ENCODE results near the gene TRAPPC10. TPM values are rescaled to one million over a fixed set of nuclear protein-coding genes. Genes with fewer than 3 reads are reported as not detected.

Gene TRAPPC10
- total RNA-seq, 2 experiments from 2014 or later = 37.1 to 38.6 TPM

DNA sequence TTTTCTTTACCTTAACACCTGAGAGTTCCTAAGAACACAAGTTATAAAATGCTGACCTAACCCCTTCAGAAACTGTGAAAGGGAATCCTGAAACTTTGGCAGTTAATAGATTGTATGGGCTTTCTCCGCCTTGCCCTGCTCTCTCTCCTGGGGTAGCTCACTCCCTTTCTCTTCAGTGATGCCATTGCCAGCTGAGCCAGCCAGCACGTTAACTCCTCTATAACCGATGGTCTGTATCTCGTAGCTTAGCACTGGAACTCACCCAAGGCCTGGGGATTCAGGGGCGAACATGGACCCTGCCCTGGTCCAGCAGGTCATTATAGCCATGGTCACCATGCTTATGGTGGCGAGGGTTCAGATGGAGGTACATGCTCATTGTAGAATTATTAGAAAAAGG is 40.7 kb downstream of the TRAPPC10 start:
- H3K27ac Mint-ChIP-seq = peak overlapping the region; percentile 6
- H3K36me3 Mint-ChIP-seq (ENCODE audit: low read depth) = peaks cover 20% of the 10 kb centered on the region
- H3K4me3 Mint-ChIP-seq = no peak overlapping the region
- intact Hi-C loops (cut with micrococcal nuclease) = no loop called here
- H3K27me3 Mint-ChIP-seq (ENCODE audit: low read depth) = no peaks in the 10 kb centered on the region
- H3K4me1 Mint-ChIP-seq (ENCODE audit: low read depth) = peaks cover 11% of the 10 kb centered on the region
- CTCF ChIA-PET = interaction anchor here (1.5 kb wide), 1 partner anchor 11 kb away, joined by 3 read pairs; no protein-coding TSS in a partner anchor
- DNase-seq = no peak
- no peaks in the 10 kb centered on the region for H3K9me3 Mint-ChIP-seq

DNA sequence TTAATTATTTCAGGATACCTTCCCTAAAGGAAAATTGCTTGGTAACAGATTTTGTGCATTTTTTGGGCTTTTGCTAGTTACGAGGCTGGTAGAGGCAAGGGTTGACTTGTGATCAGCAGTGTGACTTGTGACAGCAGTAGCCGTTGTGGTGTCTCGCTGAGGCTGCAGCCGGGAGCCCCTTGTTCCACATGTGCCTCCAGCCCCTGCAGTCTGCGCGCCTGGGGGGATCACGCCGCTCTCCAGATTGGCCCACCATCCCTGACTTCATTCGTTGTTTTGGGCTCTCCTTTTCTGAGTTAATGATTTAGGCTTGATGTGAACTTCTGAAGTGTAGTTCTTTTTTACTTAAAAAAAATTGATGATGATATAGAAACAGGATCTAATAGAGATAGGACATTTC is 41.5 kb downstream of the TRAPPC10 start:
- no peak for DNase-seq
- peaks cover 25% of the 10 kb centered on the region for H3K36me3 Mint-ChIP-seq (ENCODE audit: low read depth)
- intact Hi-C loops (cut with micrococcal nuclease) = no loop called here
- H3K4me1 Mint-ChIP-seq (ENCODE audit: low read depth) = peaks cover 18% of the 10 kb centered on the region
- no peak overlapping the region for H3K27ac Mint-ChIP-seq
- H3K4me3 Mint-ChIP-seq = no peak overlapping the region
- CTCF ChIA-PET = no interaction called here
- no peaks in the 10 kb centered on the region for H3K9me3 Mint-ChIP-seq
- no peaks in the 10 kb centered on the region for H3K27me3 Mint-ChIP-seq (ENCODE audit: low read depth)

DNA sequence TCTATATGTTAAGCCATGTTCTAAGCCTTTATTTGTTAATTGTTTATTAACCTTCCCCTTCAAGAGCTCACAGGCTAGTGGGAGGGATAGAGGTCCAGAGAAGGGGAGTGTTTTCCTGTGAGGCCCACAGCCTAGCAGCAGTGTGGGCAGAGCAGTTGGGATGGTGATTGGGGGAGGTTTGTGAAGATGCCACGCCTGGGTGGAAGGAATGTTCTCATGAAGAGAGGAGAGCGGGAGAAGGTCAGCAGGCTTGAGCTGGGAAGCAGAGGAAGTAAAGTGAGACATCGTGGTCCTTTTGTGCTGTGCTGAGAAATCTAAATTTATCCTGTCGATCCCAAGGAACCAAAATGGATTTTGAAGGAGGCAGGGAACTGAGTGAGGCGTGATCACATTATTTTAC is 42.6 kb downstream of the TRAPPC10 start:
- CTCF ChIA-PET = interaction anchor here (0.8 kb wide), 1 partner anchor 15 kb away, joined by 3 read pairs; no protein-coding TSS in a partner anchor
- H3K27ac Mint-ChIP-seq = no peak overlapping the region
- no peak for DNase-seq
- H3K4me1 Mint-ChIP-seq (ENCODE audit: low read depth) = peaks cover 16% of the 10 kb centered on the region
- H3K36me3 Mint-ChIP-seq (ENCODE audit: low read depth) = peaks cover 28% of the 10 kb centered on the region
- H3K27me3 Mint-ChIP-seq (ENCODE audit: low read depth) = no peaks in the 10 kb centered on the region
- no peak overlapping the region for H3K4me3 Mint-ChIP-seq
- H3K9me3 Mint-ChIP-seq = no peaks in the 10 kb centered on the region
- intact Hi-C loops (cut with micrococcal nuclease) = no loop called here

DNA sequence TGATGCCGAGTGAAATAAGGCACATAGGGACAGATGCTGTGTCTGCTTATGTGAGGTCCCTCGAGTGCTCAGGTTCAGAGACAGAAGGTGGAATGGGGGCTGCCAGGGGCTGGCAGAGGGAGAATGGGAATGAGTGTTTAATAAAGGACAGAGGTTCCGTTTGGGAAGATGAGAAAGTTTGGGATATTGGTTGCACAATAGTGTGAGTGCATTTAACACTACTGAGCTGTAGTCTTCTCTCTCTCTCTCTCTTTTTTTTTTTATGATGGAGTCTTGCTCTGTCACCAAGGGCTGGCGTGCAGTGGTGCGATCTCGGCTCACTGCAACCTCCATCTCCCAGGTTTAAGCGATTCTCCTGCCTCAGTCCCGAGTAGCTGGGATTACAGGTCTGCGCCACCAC is 44.9 kb downstream of the TRAPPC10 start:
- intact Hi-C loops (cut with micrococcal nuclease) = no loop called here
- DNase-seq = no peak
- no peak overlapping the region for H3K4me3 Mint-ChIP-seq
- CTCF ChIA-PET = no interaction called here
- peaks cover 16% of the 10 kb centered on the region for H3K4me1 Mint-ChIP-seq (ENCODE audit: low read depth)
- H3K27me3 Mint-ChIP-seq (ENCODE audit: low read depth) = no peaks in the 10 kb centered on the region
- peaks cover 30% of the 10 kb centered on the region for H3K36me3 Mint-ChIP-seq (ENCODE audit: low read depth)
- H3K27ac Mint-ChIP-seq = peak overlapping the region; percentile 74
- H3K9me3 Mint-ChIP-seq = no peaks in the 10 kb centered on the region

DNA sequence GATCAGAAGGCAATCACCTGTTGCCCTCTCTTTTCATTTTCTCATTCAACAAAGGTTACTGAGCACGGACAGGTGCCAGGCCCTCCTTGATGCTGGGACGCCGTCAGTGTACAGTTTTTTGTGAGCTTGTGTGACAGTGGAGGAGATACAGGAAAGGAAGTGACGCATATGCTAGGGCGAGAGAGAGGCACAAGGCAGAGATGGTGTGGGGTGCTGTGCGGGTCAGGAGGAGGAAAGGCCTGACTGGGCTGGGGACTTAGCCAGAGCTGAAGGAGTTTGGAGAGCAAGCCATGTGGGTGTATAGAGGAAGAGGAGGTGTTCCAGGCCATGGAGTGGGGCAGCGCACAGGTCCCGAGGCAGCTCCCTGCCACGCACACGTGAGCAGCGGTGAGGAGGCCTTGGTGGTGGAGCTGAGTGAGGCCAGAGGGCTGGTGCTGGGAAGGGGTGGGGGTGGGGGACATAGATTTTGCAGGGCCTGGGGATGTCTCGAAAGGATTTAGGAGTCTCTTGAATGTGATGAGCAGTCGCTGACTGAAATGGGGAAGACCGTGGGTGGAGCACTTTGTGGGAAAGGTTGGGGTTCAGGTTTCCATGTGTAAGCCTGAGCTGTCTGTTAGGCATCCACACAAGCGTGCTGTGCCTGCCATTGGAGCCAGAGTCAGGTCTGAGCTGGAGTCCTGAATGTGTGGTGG is 46.0 kb downstream of the TRAPPC10 start:
- no peaks in the 10 kb centered on the region for H3K9me3 Mint-ChIP-seq
- intact Hi-C loops (cut with micrococcal nuclease) = no loop called here
- H3K36me3 Mint-ChIP-seq (ENCODE audit: low read depth) = peaks cover 30% of the 10 kb centered on the region
- H3K27me3 Mint-ChIP-seq (ENCODE audit: low read depth) = no peaks in the 10 kb centered on the region
- CTCF ChIA-PET = interaction anchor here (0.7 kb wide), 1 partner anchor 202 kb away, joined by 3 read pairs; no protein-coding TSS in a partner anchor
- peak overlapping the region; percentile 46 for H3K4me3 Mint-ChIP-seq
- peak overlapping the region; percentile 79 for H3K27ac Mint-ChIP-seq
- peaks cover 18% of the 10 kb centered on the region for H3K4me1 Mint-ChIP-seq (ENCODE audit: low read depth)
- peak; percentile 31 for DNase-seq

DNA sequence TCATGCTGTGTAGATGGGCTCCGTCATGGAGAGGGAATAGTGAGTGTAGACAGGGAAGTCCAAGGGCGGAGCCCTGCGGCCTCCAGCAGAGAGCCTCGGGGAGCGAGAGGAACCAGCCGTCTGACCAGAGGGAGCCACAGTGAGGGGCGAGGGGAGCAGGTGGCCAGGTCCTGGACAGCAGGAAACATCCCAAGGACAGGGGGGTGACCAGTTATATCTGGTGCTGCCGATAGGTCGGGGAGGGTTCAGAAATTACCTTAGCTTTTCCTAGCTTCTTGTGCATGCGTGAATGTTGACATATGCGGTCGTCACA is 46.5 kb downstream of the TRAPPC10 start:
- CTCF ChIA-PET = interaction anchor here (0.7 kb wide), 1 partner anchor 201 kb away, joined by 3 read pairs; no protein-coding TSS in a partner anchor
- H3K27me3 Mint-ChIP-seq (ENCODE audit: low read depth) = no peaks in the 10 kb centered on the region
- DNase-seq = no peak
- no peak overlapping the region for H3K4me3 Mint-ChIP-seq
- intact Hi-C loops (cut with micrococcal nuclease) = no loop called here
- peaks cover 31% of the 10 kb centered on the region for H3K36me3 Mint-ChIP-seq (ENCODE audit: low read depth)
- H3K27ac Mint-ChIP-seq = peak overlapping the region; percentile 79
- no peaks in the 10 kb centered on the region for H3K9me3 Mint-ChIP-seq
- peaks cover 18% of the 10 kb centered on the region for H3K4me1 Mint-ChIP-seq (ENCODE audit: low read depth)

DNA sequence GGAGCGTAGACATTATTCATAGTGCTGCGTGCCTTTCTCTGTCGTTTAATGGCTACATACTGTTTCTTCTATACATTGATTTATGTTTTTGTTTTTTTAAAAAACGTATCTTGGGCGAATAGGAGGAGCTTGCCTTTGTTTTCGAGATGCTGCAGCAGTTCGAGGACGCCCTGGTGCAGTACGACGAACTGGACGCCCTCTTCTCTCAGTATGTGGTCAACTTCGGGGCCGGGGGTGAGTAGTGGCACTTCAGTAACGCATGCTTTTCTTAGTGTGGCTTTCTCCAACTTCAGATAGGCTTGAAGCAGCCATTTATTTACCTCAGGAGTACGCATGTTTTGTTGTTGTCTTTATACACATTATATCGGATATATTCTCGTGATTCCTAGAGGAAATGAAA is 46.9 kb downstream of the TRAPPC10 start:
- peaks cover 34% of the 10 kb centered on the region for H3K36me3 Mint-ChIP-seq (ENCODE audit: low read depth)
- peaks cover 20% of the 10 kb centered on the region for H3K4me1 Mint-ChIP-seq (ENCODE audit: low read depth)
- H3K27me3 Mint-ChIP-seq (ENCODE audit: low read depth) = no peaks in the 10 kb centered on the region
- CTCF ChIA-PET = no interaction called here
- no peaks in the 10 kb centered on the region for H3K9me3 Mint-ChIP-seq
- intact Hi-C loops (cut with micrococcal nuclease) = no loop called here
- H3K27ac Mint-ChIP-seq = no peak overlapping the region
- H3K4me3 Mint-ChIP-seq = no peak overlapping the region
- no peak for DNase-seq

DNA sequence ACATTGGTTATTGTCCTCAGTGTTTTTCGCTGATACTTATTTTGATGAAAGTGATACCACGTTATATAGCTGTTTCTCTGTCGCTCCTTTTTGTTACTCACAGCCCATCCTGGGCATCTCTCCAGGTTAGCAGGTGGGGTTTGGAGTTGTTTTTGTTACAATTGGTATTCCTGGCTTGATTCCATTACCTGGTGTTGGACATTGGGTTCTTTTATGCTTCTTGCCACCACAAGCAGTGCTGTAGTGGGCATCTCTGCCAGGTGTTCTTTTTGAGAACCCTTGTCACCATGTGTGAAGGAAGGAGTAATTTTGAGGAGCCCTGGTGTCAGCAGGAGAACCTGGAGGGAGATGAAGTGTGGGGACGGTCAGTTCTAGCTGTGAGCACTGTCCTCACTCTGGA is 47.6 kb downstream of the TRAPPC10 start:
- Mint-ChIP-seq H3K4me3 (no peak overlapping the region), H3K9me3 (no peaks in the 10 kb centered on the region), H3K4me1 (ENCODE audit: low read depth) (peaks cover 26% of the 10 kb centered on the region), H3K36me3 (ENCODE audit: low read depth) (peaks cover 31% of the 10 kb centered on the region), H3K27me3 (ENCODE audit: low read depth) (no peaks in the 10 kb centered on the region), H3K27ac (no peak overlapping the region)
- intact Hi-C loops (cut with micrococcal nuclease) = no loop called here
- CTCF ChIA-PET = no interaction called here
- no peak for DNase-seq

DNA sequence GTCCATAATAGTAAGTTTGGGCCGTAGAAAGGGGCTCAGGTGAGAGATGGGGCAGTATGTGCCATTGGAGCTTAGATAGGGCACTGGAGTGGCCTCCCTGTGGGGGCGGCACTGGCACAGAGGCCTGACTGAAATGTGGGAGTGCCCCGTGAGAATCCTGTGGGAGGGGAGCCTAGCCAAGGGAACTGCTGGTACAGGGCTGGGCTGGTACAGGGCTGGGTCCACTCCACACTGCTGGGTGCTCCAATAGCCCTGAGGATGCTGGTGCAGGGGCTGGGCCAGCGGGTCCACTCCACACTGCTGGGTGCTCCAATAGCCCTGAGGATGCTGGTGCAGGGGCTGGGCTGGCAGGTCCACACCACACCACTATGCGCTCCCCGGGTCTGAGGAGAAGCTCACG is 50.3 kb downstream of the TRAPPC10 start:
- Mint-ChIP-seq H3K9me3 (no peaks in the 10 kb centered on the region), H3K4me3 (no peak overlapping the region), H3K27me3 (ENCODE audit: low read depth) (no peaks in the 10 kb centered on the region), H3K27ac (no peak overlapping the region), H3K4me1 (ENCODE audit: low read depth) (peaks cover 46% of the 10 kb centered on the region), H3K36me3 (ENCODE audit: low read depth) (peaks cover 33% of the 10 kb centered on the region)
- CTCF ChIA-PET = no interaction called here
- intact Hi-C loops (cut with micrococcal nuclease) = no loop called here
- DNase-seq = no peak

DNA sequence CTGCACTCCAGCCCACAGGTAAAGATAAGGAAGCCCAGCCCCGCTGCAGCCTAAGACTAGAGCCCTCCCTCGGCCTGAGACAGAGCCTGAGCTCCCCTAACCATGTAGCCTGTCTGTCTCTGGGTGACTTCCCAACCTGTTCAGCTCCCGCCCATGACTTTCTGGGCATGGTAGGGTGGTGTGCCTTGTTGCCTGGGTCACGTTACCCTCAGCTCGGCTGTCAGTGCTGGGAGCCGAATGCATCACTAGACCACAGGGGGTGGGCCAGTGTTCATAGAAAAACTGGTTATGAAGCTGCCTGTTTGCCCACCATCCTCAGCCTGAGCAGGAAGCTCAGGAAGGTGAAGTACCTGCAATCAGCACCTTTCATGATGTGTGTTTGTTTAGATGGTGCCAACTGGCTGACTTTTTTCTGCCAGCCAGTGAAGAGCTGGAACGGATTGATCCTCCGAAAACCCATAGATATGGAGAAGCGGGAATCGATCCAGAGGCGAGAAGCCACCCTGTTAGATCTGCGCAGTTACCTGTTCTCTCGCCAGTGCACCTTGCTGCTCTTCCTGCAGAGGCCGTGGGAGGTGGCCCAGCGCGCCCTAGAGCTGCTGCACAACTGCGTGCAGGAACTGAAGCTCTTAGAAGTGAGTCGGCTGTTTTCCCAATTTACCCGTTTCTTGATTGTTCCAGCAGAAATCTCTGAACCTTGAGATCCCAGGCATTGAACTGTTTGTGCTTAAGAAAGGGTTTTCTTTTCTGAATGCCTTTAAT is 51.2 kb downstream of the TRAPPC10 start:
- intact Hi-C loops (cut with micrococcal nuclease) = no loop called here

DNA sequence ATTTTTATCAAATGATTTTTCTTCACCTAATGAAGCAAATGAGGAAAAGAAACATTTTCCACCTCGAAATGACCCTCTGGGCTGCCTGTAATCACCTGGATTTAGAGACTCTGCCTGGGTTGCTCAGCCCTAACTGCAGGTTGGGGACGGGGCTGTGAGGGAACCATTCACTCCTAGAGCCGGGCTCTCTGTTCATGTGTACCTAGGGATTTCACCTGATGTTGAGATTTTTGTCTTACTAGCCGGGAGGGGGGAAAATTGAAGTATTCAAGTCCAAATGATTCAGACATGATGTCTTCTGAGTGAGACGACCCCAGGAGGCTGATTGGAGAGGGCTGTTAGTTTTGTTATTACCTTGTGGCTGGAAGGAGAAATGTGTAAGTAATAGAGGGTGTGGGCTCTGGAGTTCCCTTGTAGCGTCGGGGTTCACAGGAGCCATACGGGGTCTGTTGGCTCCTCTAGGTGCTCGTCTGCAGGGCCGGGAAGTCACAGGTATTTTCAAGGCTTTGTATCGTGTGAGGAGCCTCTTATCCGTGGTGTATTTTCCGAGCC is 52.8 kb downstream of the TRAPPC10 start:
- Mint-ChIP-seq H3K36me3 (ENCODE audit: low read depth) (peaks cover 23% of the 10 kb centered on the region), H3K27me3 (ENCODE audit: low read depth) (no peaks in the 10 kb centered on the region), H3K9me3 (no peaks in the 10 kb centered on the region), H3K4me1 (ENCODE audit: low read depth) (peaks cover 32% of the 10 kb centered on the region), H3K27ac (peak overlapping the region; percentile 94), H3K4me3 (peak overlapping the region; percentile 64)
- peak; percentile 49 for DNase-seq
- intact Hi-C loops (cut with micrococcal nuclease) = loop anchor here (1.0 to 2.0 kb wide), 4 partner anchors 18 to 52 kb away; no protein-coding TSS in a partner anchor
- CTCF ChIA-PET = interaction anchor here (1.6 kb wide), 1 partner anchor 19 kb away, joined by 3 read pairs; no protein-coding TSS in a partner anchor

More for the DNA sequence above, 51.2 kb downstream of the TRAPPC10 start:
- Mint-ChIP-seq H3K27ac (peak overlapping the region; percentile 72), H3K4me1 (ENCODE audit: low read depth) (peaks cover 39% of the 10 kb centered on the region), H3K4me3 (no peak overlapping the region), H3K27me3 (ENCODE audit: low read depth) (no peaks in the 10 kb centered on the region), H3K9me3 (no peaks in the 10 kb centered on the region), H3K36me3 (ENCODE audit: low read depth) (peaks cover 31% of the 10 kb centered on the region)
- CTCF ChIA-PET = interaction anchor here (1.0 to 1.1 kb wide), 2 partner anchors 11 to 21 kb away, joined by 3 read pairs; no protein-coding TSS in a partner anchor
- DNase-seq = no peak

DNA sequence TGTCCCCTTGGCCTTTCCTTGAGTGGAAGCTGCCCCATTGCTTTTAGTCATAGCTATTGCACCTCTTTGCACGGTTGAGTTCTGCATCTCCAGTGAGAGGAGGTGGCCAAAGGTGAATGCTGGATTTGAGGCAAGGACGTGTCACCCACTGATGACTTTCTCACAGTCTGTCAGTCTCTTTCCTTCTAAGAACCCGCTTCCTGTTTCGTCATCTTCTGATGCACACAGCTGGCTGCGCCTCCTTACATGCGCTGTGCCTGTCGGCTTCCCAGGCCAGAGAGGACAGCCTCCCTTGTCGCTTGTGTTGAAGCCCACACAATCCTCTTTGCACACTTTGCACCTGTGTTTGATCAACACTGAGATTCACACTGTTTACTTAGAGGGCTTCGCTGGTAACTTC is 53.3 kb downstream of the TRAPPC10 start:
- no peaks in the 10 kb centered on the region for H3K27me3 Mint-ChIP-seq (ENCODE audit: low read depth)
- H3K9me3 Mint-ChIP-seq = no peaks in the 10 kb centered on the region
- intact Hi-C loops (cut with micrococcal nuclease) = loop anchor here (1.0 to 2.0 kb wide), 4 partner anchors 17 to 52 kb away; no protein-coding TSS in a partner anchor
- DNase-seq = peak; percentile 82
- peak overlapping the region; percentile 64 for H3K4me3 Mint-ChIP-seq
- H3K4me1 Mint-ChIP-seq (ENCODE audit: low read depth) = peaks cover 32% of the 10 kb centered on the region
- H3K27ac Mint-ChIP-seq = peak overlapping the region; percentile 94
- CTCF ChIA-PET = interaction anchor here (0.6 to 1.6 kb wide), 2 partner anchors 18 to 20 kb away, joined by 3 to 5 read pairs; no protein-coding TSS in a partner anchor
- peaks cover 23% of the 10 kb centered on the region for H3K36me3 Mint-ChIP-seq (ENCODE audit: low read depth)

All from activated naive CD4-positive, alpha-beta T cell treated with anti-CD3 and anti-CD28 coated beads for 36 hours (primary cell).